Amniotic epithelial cell (primary cell): ENCODE measurements around the gene MAGEB17.
A peak's percentile ranks its signal among the peaks of the same experiment; 100 is the strongest.
"Not testable (repeated sequence)": the region's sequence is repeated elsewhere in the genome, so short reads cannot be mapped to it uniquely, and the experiment has no call there.

Experiments
- DNase-seq: peaks from one replicate; pipeline ENCODE4 v3.0.0-alpha.2; 2010; ENCODE audit warnings: low read depth

The MAGEB17 gene

GRCh38 chrX:16167181-16167580 is at the start of gene MAGEB17:
Gene MAGEB17 (plus strand): TSS chrX:16167481. CDS start chrX:16170383, 2,902 bp downstream.
- DNase-seq, result no peak

- DNase-seq, result no peak
These were observed 47.7 kb upstream of the MAGEB17 start for GRCh38 chrX:16119353-16120220.

GRCh38 chrX:16120431-16120830 is 46.9 kb upstream of the MAGEB17 start:
- DNase-seq, result no peak

GRCh38 chrX:16123222-16123786 is 44.0 kb upstream of the MAGEB17 start, which contains the start of gene GRPR:
Gene GRPR (plus strand): TSS chrX:16123565. CDS start chrX:16123954, 389 bp downstream.
- DNase-seq, result peak; percentile 82

GRCh38 chrX:16124201-16124600 is 43.1 kb upstream of the MAGEB17 start:
- no peak for DNase-seq

- DNase-seq, result no peak
These were observed 41.6 kb upstream of the MAGEB17 start for GRCh38 chrX:16125520-16126149.

- DNase-seq, result no peak
These were observed 36.6 kb upstream of the MAGEB17 start for GRCh38 chrX:16130707-16131106.

GRCh38 chrX:16134936-16135335 is 32.3 kb upstream of the MAGEB17 start:
- DNase-seq, result no peak

GRCh38 chrX:16136080-16136479 is 31.2 kb upstream of the MAGEB17 start:
- DNase-seq, result no peak

- DNase-seq, result no peak
These were observed 29.7 kb upstream of the MAGEB17 start for GRCh38 chrX:16137416-16138107.

- DNase-seq, result no peak
These were observed 29.2 kb upstream of the MAGEB17 start for GRCh38 chrX:16138108-16138427.

- DNase-seq, result no peak
These were observed 26.8 kb upstream of the MAGEB17 start for GRCh38 chrX:16140448-16140847.

- no peak for DNase-seq
These were observed 26.3 kb upstream of the MAGEB17 start for GRCh38 chrX:16140983-16141382.

GRCh38 chrX:16141422-16142245 is 25.6 kb upstream of the MAGEB17 start:
- no peak for DNase-seq

- DNase-seq, result no peak
These were observed 25.1 kb upstream of the MAGEB17 start for GRCh38 chrX:16142246-16142558.

GRCh38 chrX:16143968-16144367 is 23.3 kb upstream of the MAGEB17 start:
- DNase-seq, result peak; percentile 11

- no peak for DNase-seq
These were observed 22.9 kb upstream of the MAGEB17 start for GRCh38 chrX:16144420-16144819.

- not testable (repeated sequence) for DNase-seq
These were observed 22.2 kb upstream of the MAGEB17 start for GRCh38 chrX:16145093-16145492.

- DNase-seq, result no peak
These were observed 21.6 kb upstream of the MAGEB17 start for GRCh38 chrX:16145656-16146055.

- DNase-seq, result peak; percentile 8
These were observed 18.4 kb upstream of the MAGEB17 start for GRCh38 chrX:16148896-16149295.

- no peak for DNase-seq
These were observed 11.6 kb upstream of the MAGEB17 start for GRCh38 chrX:16155581-16156096.
